Neutrophil (primary cell): Measurements from ENCODE around the gene MARCO.

Experiments
- H3K27ac ChIP-seq: fragments of 200-600 bp; sonication (generic); 2 replicates; pipeline ENCODE4 v1.5.1; 2016; ENCODE audit warnings: mild to moderate bottlenecking, moderate library complexity
- H3K27me3 ChIP-seq: fragments of 200-600 bp; sonication (generic); 2 replicates; pipeline ENCODE4 v1.6.0; 2016; ENCODE audit warnings: mild to moderate bottlenecking
- H3K36me3 ChIP-seq: fragments of 200-600 bp; sonication (generic); 2 replicates; pipeline ENCODE4 v1.5.1; 2017
- H3K4me1 ChIP-seq, 2 experiments: fragments of 200-600 bp in 1 of 2; sonication (generic) in 1 of 2; 1 replicate in 1 of 2; 2 replicates in 1 of 2; pipeline versions ENCODE4 v1.5.1 to v1.6.1; 2013 to 2016; ENCODE audit warnings: low read depth in 1 of 2, low read length in 1 of 2, mild to moderate bottlenecking in 1 of 2, moderate library complexity in 1 of 2; ENCODE audit not compliant: control insufficient read depth in 1 of 2, insufficient read depth in 1 of 2
- H3K4me3 ChIP-seq, 2 experiments: fragments of 200-600 bp in 1 of 2; sonication (generic) in 1 of 2; 1 replicate in 1 of 2; 2 replicates in 1 of 2; pipeline ENCODE4 v1.5.1; 2013 to 2016; ENCODE audit warnings: low read depth in 1 of 2, low read length in 1 of 2, mild to moderate bottlenecking in 1 of 2, moderate library complexity in 1 of 2
- H3K9me3 ChIP-seq: fragments of 200-600 bp; sonication (generic); 2 replicates; pipeline ENCODE4 v1.5.1; 2016
- CTCF ChIP-seq: fragments of 200-600 bp; sonication (generic); IDR thresholded peaks from 2 replicates; pipeline ENCODE4 v1.5.1; 2016; ENCODE audit warnings: antibody characterized with exemption

MARCO gene

GRCh38 chr2:118979152-118979861, 37.3 kb downstream of the MARCO start:
- no peak overlapping the region for H3K4me3 ChIP-seq
- no peaks in the 10 kb centered on the region for H3K36me3 ChIP-seq
- no peak overlapping the region for H3K27ac ChIP-seq
- TF ChIP-seq CTCF: no peak
- no peaks in the 10 kb centered on the region for H3K9me3 ChIP-seq
- no peaks in the 10 kb centered on the region for H3K4me1 ChIP-seq
- H3K27me3 ChIP-seq: peaks cover 73% of the 10 kb centered on the region

GRCh38 chr2:118980022-118980421, 38.0 kb downstream of the MARCO start:
- Histone ChIP-seq H3K27me3 (peaks cover 73% of the 10 kb centered on the region), H3K4me3 (no peak overlapping the region), H3K4me1 (no peaks in the 10 kb centered on the region), H3K27ac (no peak overlapping the region), H3K36me3 (no peaks in the 10 kb centered on the region), H3K9me3 (no peaks in the 10 kb centered on the region)
- TF ChIP-seq CTCF: no peak

- TF ChIP-seq CTCF: no peak
- Histone ChIP-seq H3K36me3 (no peaks in the 10 kb centered on the region), H3K27ac (no peak overlapping the region), H3K4me1 (no peaks in the 10 kb centered on the region), H3K27me3 (peaks cover 73% of the 10 kb centered on the region), H3K4me3 (no peak overlapping the region), H3K9me3 (no peaks in the 10 kb centered on the region)
These were observed 38.6 kb downstream of the MARCO start for GRCh38 chr2:118980573-118980972.

GRCh38 chr2:118981632-118982031, 39.6 kb downstream of the MARCO start:
- TF ChIP-seq CTCF: no peak
- H3K4me3 ChIP-seq: no peak overlapping the region
- no peak overlapping the region for H3K27ac ChIP-seq
- H3K27me3 ChIP-seq: peaks cover 69% of the 10 kb centered on the region
- no peaks in the 10 kb centered on the region for H3K9me3 ChIP-seq
- H3K4me1 ChIP-seq: no peaks in the 10 kb centered on the region
- H3K36me3 ChIP-seq: no peaks in the 10 kb centered on the region

GRCh38 chr2:118982039-118982438, 40.0 kb downstream of the MARCO start:
- Histone ChIP-seq H3K4me3 (no peak overlapping the region), H3K9me3 (no peaks in the 10 kb centered on the region), H3K27ac (no peak overlapping the region), H3K36me3 (no peaks in the 10 kb centered on the region), H3K4me1 (no peaks in the 10 kb centered on the region), H3K27me3 (peaks cover 68% of the 10 kb centered on the region)
- TF ChIP-seq CTCF: no peak
